ENCODE measurements around the gene ABHD12B.

ABHD12B gene, protein sequence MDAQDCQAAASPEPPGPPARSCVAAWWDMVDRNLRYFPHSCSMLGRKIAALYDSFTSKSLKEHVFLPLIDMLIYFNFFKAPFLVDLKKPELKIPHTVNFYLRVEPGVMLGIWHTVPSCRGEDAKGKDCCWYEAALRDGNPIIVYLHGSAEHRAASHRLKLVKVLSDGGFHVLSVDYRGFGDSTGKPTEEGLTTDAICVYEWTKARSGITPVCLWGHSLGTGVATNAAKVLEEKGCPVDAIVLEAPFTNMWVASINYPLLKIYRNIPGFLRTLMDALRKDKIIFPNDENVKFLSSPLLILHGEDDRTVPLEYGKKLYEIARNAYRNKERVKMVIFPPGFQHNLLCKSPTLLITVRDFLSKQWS

DNA sequence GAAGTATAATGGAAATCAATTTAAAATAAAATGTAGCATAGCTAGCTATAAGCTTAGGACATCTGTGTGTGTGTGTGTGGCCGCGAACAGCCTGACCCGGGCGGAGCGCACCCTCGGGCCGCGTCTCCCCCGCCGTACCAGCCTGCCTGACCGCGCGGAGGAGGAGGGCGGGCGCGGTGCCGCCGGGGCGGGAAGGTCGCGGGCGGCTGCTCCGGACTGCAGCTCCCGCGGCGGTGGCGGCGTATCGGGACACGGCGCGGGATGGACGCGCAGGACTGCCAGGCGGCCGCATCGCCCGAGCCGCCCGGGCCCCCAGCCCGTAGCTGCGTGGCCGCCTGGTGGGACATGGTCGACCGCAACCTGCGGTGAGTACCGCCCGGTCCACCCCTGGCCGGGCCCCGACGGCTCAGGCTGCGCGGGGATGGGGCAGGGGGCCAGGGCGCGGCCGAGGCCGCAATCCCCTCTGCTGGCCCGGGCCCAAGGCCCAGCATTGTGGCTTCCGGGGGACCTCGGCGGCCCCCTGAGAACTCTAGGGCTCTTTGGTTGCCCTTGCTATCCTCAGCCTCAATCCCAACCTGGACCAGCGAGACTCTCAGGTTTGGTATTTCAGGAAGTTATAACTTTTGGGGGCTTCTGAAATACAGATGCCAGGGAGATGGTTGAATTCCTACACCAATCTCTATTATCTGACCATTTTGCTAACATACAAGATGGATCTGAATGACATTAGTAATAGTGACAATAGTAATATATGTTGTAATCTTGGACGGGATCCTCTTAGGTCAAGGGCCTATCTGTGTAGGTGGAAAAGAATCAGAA lies at the start of gene ABHD12B:
TSS of gene ABHD12B (plus strand) at position 140 of the 819 bp plus-strand sequence. CDS start at position 262, 122 bp downstream.
- FAIRE-seq, result no peak
- no peak for DNase-seq (ENCODE audit: low spot score)

DNA sequence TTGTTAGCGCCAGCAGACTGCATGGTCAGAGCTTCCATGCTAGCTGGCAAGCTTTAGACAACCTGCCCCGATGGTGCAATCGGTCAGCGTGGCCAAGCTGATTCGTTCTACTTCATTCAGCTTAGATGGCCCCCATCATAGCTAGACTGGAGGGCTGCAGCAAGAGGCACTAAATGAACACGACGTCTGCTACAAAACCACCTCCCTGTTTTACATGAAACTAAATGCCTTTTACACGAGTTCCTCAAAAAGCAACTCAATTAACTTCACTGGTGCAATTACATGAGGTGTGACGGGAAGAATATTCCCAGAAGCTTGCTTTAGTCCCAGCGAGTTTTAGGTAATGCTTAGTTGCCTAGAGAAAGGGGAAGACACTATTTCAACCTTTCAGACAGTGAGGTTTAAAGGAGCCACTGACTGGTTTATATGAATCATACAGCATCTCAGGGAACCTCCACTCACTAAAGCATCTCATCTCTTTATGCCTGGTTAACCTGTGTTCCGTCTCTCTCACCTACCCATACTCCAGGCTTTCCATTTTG lies 49.3 kb upstream of the ABHD12B start:
- DNase-seq (ENCODE audit: low spot score) (no peak), FAIRE-seq (no peak)

DNA sequence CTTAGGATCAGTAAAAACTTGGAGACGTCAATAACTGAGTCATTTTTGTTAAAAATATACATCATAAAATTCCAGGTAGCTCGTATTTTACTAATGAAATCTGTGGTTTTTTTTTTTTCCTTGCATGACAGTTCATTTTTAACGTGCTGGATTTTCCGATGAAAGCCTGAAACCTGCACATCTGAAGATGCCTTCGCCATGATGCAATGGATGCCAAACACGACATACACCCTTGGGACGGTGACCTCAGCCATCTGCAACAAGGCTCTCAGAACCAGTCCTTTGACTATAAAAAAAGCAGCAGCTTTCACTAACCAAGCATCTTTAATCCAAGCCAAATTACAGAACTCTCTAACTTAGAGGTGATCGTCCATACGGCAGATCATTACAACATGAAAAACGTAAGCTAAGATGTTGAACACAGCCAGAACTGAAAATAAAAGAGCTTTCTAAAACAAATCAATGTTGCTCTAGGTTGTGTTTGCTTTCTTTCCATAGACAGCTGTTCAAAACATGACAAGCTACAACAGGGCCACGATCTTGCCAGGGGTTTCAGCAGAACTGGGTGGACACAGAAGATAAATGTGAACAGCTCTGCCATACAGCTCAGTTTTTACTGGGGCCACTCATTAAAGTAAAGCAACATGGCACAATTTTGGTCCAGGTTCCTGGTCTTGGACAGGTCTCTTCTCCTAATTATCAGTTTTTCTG lies 48.6 kb upstream of the ABHD12B start:
- FAIRE-seq (no peak), DNase-seq (ENCODE audit: low spot score) (no peak)

DNA sequence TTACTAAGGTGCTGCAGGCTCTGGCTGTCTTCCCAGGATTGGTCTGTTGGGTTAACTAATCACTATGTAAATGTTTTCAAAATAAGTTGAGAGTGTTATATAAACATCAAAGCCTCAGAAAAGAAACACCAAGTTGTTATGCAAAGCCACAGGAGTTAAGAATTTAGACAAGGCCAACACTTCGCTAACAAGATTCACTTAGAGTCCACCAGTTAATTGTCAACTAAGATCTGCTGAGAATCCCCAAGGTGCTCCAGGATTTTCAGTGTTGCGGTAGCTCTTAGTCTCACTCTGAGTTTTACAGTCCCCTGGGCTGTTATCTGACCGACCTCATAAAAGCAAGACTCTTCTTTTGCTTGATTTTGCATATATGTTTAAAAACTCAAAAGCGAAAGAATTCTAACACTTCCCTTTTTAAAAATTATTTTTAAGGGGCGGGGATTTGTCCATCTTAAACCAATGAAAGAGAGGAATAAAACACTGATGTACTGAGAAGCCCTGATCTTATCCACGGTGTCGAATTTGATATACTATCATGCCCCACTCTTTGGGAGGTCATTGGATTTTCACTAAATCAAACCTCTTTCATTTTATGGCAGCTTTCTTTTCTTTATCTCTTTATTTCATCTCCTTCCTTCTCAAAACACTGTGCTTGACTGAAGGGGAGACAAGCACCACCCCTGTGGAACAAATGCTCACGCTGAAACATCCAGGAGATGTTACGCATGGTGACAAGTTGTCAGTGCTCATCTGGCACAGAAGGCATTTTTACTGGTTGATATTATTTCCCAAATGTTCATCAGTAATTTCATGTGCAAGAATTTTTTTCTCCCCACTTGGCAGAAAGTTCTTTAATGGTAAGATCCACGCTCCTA lies 47.9 kb upstream of the ABHD12B start:
- DNase-seq (ENCODE audit: low spot score) (no peak), FAIRE-seq (no peak)

DNA sequence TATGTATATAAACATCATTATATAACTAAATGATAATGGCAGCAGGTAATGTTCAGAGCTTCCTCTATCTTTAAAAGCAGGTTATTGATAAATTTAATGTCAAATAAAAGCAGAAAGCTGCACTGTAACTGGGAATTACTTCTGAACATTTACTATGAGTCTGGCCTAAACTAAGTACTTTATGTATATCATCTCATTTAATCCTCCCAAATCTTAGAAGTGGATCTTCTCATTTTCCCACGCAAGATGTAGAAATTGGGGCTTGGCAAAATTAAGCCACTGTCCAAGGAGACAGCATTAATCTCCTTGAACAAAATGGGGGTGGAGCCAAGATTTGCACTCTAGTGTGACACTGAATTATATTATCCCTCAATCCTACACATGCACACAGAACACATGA lies 46.5 kb upstream of the ABHD12B start:
- DNase-seq (ENCODE audit: low spot score), result no peak
- FAIRE-seq, result no peak

DNA sequence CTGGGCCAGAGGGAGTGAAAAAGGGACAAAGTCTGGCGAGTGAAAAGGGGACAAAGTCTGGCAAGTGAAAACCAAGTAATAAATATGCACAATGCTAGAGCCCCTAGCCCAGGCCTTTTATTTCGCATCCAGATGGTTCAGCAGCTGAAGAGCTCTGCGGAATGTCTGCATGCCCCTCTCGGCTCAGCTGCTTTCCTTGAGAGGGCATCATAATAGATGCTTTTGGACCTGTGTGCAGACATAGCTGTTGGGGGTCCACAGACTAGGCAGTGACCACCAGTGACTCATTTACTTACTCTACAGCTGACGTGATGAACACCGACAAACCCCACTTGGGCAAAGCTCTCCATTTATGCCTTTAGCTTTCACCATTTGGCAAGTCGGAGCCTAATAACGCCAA lies 45.2 kb upstream of the ABHD12B start:
- FAIRE-seq, result no peak

DNA sequence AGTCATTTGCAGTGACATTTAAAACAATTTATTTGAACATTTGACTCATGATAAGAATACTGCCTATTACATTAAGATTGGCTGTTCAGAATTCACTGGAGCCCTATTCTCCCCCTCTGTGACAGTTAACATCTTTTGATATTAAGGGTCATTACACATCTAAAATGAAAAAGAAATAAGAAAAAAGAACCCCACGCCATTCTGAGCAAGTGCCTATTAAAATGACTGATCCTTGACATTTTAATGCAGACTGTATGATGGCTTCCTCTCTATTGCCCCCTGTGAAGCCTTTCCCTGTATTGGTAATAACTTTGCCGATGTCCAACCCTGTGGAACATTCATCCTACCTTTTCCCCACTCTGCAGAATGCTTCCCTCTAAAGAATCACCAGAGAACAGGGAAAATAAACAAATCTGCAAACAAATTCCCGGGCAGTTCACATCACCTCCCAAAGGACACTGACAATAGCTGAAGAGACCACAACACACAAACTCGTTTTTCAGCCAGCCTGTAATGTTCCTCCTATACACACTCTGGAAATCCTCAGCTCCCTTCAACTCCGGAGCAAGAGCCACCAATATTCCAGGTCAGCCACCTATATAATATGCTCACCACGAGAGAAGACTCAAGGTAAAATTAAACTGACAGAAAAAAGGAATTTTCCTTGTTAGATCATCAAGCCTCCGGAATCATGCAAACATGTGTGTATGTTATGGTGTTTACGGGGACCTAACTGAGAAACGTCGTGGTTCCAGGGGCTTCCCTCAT lies 42.9 kb upstream of the ABHD12B start:
- DNase-seq (ENCODE audit: low spot score) (no peak), FAIRE-seq (no peak)

More for the DNA sequence above, 45.2 kb upstream of the ABHD12B start:
- no peak for DNase-seq (ENCODE audit: low spot score)

DNA sequence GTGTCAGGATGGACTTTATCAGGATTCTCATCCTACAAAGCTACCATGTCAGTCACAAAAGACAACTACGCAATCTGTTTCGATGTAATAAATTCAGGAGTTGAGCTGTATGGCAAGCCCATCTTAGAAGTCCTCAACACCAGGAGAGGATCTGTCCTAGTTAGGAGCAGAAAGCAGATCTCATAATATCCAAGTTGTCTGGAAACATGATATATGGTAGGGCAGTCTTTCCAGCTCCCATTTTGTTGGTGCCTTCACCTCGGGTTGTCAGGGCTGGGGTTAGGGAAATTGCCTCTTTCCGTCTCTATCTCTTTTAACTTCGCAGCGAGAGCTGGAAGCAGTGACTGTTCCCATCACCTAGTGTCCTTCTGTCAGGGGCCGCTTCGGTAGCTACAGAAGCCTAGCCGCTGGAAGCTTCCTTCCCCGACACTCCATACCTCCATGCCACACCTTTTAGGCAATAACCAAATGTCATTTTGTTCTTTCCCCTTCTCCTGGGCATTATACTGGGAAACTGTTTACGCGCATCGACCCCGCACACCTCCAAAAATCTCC lies 42.3 kb upstream of the ABHD12B start:
- FAIRE-seq (no peak), DNase-seq (ENCODE audit: low spot score) (no peak)

DNA sequence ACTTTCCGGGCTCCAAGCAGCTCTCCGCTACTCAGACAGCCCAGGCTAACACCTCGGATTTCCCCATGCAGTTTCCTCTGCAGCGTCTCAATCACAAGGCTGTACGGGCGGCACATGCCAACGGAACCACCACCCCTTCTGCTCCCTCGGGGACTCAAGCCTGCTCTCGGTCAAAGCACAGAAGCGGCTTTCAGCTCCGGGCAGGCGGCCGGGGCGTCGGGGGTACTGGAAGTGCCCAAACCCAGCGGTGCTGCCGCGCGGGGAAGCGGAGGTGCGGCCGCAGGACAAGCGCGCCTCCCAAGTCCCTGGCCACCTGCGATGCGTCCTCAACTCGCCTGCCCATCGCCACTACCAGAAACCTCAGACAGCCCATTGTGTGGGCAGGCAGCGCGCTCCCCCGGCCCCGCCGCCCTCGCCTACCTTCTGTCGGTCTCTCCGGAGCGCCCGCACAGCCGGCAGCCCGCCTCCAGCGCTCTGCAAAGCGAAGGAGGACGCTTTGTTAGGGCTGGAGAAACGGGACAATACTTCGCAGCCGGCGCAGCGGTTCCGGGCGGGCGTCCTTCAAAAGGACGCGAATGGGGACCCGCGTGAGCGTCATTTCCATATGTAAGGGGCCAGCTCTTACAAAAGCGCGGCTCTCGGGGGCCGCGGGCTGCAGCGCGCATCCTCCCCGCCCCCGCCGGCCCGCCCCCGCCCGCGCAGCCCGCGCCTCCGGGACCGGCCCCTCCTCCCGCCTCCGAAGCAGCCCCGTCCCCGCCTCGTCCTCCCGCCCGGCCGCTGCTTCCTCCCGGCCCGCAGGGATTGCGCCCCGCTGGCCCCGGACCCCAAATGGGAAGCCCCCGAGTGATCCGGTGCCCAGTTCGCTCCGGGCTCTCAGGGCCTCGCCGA lies 41.6 kb upstream of the ABHD12B start:
- no peak for DNase-seq (ENCODE audit: low spot score)
- FAIRE-seq, result no peak

DNA sequence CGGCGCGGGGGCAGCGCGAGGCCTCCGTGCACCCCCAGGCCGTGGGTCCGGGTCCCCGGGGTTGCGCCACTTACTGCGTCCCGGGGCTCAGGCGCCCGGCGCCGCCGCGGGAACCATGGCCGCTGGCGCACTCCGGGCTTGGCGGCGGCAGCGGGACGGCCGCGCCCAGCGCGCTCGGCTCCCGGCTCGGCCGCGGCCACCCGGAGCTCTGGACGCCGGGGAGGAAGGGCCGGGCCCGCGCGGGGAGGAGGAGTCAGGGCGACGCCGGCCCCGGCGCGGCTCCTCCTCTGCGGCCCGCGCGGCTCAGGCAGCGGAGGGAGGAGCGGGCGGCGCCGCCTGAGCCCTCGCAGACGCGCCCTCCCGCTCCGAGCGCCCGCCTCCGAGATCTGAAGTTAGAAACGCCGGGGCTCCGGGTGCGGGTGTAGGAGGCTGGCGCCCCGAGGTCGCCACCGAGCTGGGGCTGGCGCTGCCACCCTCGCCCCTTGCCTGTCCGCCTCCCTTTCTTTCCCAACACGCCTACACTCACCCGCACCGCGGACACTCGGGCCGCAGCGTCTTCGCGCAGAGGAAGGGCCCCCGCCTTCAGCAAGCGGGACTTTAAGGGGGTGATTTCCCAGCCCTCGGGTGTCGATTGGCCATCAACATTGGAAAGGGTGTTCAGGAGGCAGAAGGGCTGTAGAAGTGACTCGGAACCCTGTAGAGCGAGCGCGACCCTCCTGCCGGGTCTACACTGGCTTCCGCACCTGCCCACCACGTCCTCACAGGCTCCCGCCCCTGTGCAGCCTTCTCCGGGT lies 40.7 kb upstream of the ABHD12B start, which contains the start of gene NIN:
TSS of gene NIN (minus strand) at position 231 of the 794 bp plus-strand sequence. CDS start 9,106 bp downstream, outside the sequence.
- FAIRE-seq, result no peak
- peak; percentile 42 for DNase-seq (ENCODE audit: low spot score)

DNA sequence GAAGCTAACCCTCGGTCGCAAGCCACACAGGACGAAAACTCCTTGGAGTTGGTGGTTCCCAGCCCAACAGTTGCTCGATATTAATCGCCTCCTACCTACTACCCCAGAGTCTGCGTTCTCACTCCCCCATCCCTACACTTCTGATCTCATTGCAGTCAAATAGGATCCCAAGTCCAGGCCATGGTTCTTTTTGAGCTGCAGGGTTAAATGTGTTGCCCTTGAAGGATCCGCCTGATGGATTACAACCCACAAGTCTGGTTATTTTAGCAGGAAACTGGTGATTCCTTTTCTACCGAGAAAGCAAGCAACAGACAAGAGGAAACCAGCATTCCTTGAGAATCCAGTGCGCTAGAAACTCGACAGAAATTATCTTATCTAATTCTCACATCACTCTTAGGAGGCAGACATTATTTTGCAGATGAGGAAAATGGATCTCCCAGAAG lies 40.1 kb upstream of the ABHD12B start:
- DNase-seq (ENCODE audit: low spot score) (no peak), FAIRE-seq (no peak)

DNA sequence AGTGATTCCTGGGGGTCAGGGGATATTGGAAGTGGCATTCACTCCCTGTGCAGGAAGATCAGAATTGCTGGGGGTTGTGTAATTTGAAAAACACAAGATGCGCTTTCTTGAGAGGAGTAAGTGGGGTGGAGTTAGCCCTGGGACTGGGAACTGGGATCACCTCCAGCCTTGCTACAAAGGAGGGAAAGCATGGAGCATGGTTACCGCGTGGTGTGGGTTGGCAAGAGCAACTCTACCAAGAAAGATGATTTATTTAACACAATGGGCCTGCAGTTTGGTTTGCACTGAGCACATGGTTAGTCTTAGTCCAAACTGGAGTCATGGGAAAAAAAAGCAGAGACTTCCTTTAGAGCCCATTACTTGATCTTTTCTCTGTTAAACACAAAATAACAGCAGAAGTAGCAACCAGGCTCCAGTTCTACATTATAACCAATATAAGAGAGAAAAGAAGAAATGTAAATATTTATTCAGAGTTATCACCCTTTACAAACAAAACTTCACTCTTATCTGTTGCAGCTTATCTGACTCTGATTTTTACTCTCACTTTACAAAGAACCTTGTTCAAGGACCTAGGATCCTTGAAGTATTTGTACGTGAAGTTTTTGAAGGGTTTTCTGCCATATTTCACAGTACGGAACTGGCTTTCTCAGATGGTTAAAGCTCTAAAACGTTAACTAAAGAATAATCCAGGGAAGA lies 38.8 kb upstream of the ABHD12B start:
- no peak for FAIRE-seq
- no peak for DNase-seq (ENCODE audit: low spot score)

DNA sequence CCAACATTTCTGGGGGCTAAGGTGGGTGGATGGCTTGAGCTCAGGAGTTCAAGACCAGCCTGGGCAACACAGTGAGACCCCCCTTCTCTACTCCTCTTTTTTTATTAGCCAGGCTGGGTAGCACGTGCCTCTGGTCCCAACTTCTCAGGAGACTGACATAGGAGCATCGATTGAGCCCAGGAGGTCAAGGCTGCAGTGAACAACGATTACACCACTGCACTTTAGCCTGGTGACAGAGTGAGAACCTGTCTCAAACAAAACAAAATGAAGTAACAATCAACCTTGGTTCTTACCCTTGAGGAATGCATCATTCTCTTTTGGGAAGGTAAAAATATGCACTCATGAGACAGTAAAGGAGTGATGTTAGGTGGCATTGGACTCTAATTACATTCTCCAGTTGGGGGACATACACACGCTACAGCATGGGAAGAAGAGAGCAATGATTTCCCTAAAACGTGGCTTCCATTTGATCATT lies 37.0 kb upstream of the ABHD12B start:
- FAIRE-seq, result no peak
- no peak for DNase-seq (ENCODE audit: low spot score)

DNA sequence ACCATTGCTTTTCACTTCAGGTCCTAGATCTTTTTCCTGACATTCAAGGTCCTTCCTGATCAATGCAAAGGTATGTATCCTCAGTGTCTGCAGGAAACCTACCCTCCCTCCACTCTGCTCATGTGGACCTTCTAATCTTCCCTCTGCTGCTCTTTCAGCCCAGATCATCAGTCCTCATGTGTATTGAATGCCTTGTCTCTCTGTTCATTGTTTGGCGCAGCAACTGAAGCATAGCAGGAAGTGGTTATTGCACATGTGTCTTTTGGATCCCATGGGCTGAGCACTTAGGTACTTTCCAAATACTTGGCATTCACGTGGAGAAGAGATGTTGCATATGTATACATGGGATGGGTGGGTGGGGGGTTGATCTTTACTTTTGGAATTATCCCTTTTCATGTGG lies 36.6 kb upstream of the ABHD12B start:
- peak; percentile 42 for DNase-seq (ENCODE audit: low spot score)
- FAIRE-seq, result no peak

DNA sequence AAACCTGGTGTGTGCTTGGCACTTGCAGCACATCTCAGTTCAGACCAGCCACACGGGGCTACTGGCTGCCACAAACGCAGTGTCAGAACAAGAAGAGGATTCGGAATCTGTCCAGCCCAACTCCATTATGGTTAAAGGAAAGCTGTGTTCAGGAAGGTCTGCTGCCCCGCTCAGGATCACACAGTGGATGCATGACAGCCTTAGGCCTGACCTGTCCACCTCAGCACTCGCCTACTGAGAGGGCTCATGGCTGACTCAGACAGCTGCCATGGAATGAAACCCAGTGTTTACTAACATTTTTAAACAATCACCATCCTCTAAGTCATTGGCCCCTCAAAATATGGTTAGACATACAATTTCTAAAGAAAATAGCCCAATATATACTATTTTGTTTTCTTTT lies 35.3 kb upstream of the ABHD12B start:
- DNase-seq (ENCODE audit: low spot score) (peak; percentile 24), FAIRE-seq (no peak)

DNA sequence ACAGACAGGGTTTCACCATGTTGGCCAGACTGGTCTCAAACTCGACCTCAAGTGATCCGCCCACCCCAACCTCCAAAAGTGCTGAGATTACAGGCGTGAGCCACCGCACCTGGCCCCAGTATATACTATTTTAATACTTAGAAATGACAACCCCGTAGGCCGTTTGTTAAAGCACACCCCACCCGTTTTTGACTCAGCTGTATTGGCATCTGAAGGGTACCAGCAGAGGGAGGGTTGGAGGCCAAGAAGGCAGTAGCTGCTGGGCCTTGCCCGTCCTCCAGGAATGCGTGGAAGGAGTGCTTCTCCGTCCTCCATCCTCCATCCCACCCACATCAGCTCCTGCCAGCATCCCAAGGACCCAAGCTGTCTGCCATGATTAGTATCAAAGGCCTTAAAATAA lies 34.6 kb upstream of the ABHD12B start:
- DNase-seq (ENCODE audit: low spot score) (no peak), FAIRE-seq (no peak)

All from RCC 7860 (cell line).